Measurements from ENCODE around the gene CBX2. TPM values are rescaled to one million over a fixed set of nuclear protein-coding genes. Genes with fewer than 3 reads are reported as not detected.

The CBX2 gene
- total RNA-seq, 4 donors from 2014 or later = 0.34 to 3.0 (median 0.68) TPM

DNA sequence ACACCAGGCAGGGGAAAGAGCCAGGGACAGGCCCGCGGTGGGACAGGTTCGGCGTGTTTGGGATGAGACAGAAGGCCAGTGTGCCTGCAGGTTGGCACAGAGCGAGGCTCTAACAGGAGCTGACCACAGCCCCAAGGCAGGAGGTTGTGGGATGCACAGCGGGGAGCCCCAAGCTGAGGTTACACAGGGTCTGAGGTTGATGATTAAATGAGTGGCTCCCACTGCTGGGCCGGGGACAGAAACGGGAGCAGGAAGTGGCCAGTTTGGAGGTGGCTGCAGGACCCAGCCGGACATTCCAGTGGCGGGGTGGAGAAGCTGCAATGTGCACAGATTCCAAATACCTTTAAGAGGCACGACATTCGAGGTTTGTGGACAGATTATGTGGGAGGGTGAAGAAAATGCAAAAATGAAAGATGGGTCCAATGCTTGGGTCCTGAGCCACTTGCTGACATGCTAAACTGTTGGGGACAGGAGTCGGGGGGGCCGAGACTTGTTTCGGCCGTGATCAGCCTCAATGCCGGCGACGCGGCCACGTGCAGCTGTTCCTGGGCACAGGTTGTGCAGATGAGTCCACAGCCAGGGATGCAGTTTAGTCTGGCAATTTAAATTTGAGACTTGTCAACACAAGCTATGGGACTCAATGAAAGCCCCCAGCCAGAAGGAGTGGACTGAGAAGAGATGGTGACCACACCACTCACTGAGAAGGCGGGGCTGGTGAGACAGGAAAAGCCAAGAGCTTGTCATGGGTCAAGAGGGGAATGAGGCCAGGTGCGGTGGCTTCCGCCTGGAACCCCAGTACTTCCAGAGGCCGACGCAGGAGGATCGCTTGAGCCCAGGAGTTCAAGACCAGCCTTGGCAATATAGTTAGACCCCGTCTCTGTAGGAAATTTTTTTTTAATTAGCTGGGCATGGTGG is 38.5 kb upstream of the CBX2 start:
- TF ChIP-seq, protein P1, sequence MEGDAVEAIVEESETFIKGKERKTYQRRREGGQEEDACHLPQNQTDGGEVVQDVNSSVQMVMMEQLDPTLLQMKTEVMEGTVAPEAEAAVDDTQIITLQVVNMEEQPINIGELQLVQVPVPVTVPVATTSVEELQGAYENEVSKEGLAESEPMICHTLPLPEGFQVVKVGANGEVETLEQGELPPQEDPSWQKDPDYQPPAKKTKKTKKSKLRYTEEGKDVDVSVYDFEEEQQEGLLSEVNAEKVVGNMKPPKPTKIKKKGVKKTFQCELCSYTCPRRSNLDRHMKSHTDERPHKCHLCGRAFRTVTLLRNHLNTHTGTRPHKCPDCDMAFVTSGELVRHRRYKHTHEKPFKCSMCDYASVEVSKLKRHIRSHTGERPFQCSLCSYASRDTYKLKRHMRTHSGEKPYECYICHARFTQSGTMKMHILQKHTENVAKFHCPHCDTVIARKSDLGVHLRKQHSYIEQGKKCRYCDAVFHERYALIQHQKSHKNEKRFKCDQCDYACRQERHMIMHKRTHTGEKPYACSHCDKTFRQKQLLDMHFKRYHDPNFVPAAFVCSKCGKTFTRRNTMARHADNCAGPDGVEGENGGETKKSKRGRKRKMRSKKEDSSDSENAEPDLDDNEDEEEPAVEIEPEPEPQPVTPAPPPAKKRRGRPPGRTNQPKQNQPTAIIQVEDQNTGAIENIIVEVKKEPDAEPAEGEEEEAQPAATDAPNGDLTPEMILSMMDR (IDR thresholded peaks at IDR 0.05; ENCODE audit: low read depth) = no peak

GRCh38 chr17:79740413-79740812 is 37.5 kb upstream of the CBX2 start:
- TF ChIP-seq, protein P1 (IDR thresholded peaks at IDR 0.05; ENCODE audit: low read depth) = no peak

- TF ChIP-seq, protein P1 (IDR thresholded peaks at IDR 0.05; ENCODE audit: low read depth) = no peak
Measured at GRCh38 chr17:79741401-79741750, 36.6 kb upstream of the CBX2 start.

DNA sequence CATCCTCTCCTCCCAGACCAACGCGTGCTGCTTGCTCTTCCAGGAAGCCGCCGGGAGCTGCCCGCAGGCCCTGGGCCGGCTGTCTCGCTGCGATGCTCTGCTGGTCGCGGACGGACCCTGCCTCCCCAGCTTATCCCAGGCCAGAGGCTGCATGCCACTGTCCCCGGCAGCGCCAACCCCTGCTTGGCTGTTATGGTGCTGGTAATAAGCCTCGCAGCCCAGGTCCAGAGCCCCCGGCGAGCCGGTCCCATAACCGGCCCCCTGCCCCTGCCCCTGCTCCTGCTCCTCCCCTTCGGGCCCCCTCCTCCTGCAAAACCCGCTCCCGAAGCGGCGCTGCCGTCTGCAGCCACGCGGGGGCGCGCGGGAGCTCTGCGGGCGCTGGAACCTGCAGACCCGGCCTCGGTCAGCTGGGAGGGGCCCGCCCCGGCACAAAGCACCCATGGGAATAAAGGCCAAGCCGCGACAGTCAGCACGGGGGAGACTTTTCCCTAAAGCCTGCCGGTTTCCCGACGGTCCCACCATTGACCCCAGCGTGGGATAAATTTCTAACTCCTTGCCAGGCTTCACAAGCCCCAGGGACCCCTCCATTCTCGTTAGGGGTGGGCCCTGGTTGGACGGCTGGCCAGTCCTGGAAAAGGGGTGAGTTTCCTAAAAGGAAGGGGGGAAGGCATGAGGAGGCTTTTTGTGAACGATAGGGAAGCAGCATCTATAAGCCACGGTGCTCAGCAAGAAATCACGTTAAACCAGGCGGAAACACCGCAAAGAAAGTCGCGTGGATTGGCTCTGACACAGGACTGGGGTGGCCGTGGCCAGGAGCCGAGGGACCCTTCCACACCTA is 36.0 kb upstream of the CBX2 start:
- TF ChIP-seq, protein P1 (IDR thresholded peaks at IDR 0.05; ENCODE audit: low read depth) = no peak

- TF ChIP-seq, protein P1 (IDR thresholded peaks at IDR 0.05; ENCODE audit: low read depth) = no peak
Measured at GRCh38 chr17:79742589-79742918, 35.4 kb upstream of the CBX2 start.

GRCh38 chr17:79742951-79743476 is 34.9 kb upstream of the CBX2 start:
- TF ChIP-seq, protein P1 (IDR thresholded peaks at IDR 0.05; ENCODE audit: low read depth) = no peak

GRCh38 chr17:79743614-79744013 is 34.3 kb upstream of the CBX2 start:
- TF ChIP-seq, protein P1 (IDR thresholded peaks at IDR 0.05; ENCODE audit: low read depth) = no peak

All from subcutaneous adipose tissue (tissue), 4 donors.